HepG2 (cell line): ENCODE results near the gene AIP. TPM values are rescaled to one million over a fixed set of nuclear protein-coding genes. Genes with fewer than 3 reads are reported as not detected.

Experiments
- AGO2 ChIP-seq: fragments of 200-400 bp; formaldehyde crosslinking; optimal IDR thresholded peaks from 2 replicates; pipeline ENCODE3; 2017; ENCODE audit warnings: mild to moderate bottlenecking, low read depth, low read length, moderate library complexity
- EEA1 ChIP-seq: sonication (generic); formaldehyde crosslinking; IDR thresholded peaks from 2 replicates; pipeline ENCODE4 v1.5.1; 2020; ENCODE audit warnings: mild to moderate bottlenecking, missing genetic modification reagents, borderline replicate concordance
- EHMT2 ChIP-seq: fragments of 200-600 bp; sonication (generic); IDR thresholded peaks from 2 replicates; pipeline ENCODE4 v1.7.0; 2017; ENCODE audit warnings: antibody characterized with exemption, low read depth, low read length, borderline replicate concordance
- ERF ChIP-seq: IDR thresholded peaks from 2 replicates; pipeline ENCODE4 v1.6.1; 2018; ENCODE audit warnings: missing biosample characterization, missing genetic modification reagents
- FOXO1 ChIP-seq: sonication (generic); formaldehyde crosslinking; IDR thresholded peaks from 2 replicates; pipeline ENCODE4 v1.4.0; 2020; ENCODE audit warnings: missing genetic modification reagents
- GPBP1L1 ChIP-seq: sonication (generic); formaldehyde crosslinking; IDR thresholded peaks from 2 replicates; pipeline ENCODE4 v1.5.0; 2020; ENCODE audit warnings: mild to moderate bottlenecking, missing genetic modification reagents
- HDAC1 ChIP-seq: sonication (generic); formaldehyde crosslinking; IDR thresholded peaks from 2 replicates; pipeline ENCODE4 v1.5.1; 2020; ENCODE audit warnings: mild to moderate bottlenecking, missing genetic modification reagents
- MIER3 ChIP-seq: IDR thresholded peaks from 2 replicates; pipeline ENCODE4 v1.6.1; 2016; ENCODE audit warnings: missing compliant biosample characterization, borderline replicate concordance
- PAX8 ChIP-seq: sonication (generic); formaldehyde crosslinking; IDR thresholded peaks from 2 replicates; pipeline ENCODE4 v1.8.0; 2022; ENCODE audit warnings: mild to moderate bottlenecking, missing genetic modification reagents, borderline replicate concordance
- POLR2AphosphoS2 ChIP-seq: IDR thresholded peaks from 2 replicates; pipeline ENCODE4 v1.6.1; 2011; ENCODE audit warnings: low read depth, low read length, improper control_type of control experiment
- SALL1 ChIP-seq: sonication (generic); formaldehyde crosslinking; IDR thresholded peaks from 2 replicates; pipeline ENCODE4 v1.8.0; 2022; ENCODE audit warnings: mild to moderate bottlenecking, missing genetic modification reagents
- SALL2 ChIP-seq: sonication (generic); formaldehyde crosslinking; IDR thresholded peaks from 2 replicates; pipeline ENCODE4 v1.8.1; 2023; ENCODE audit warnings: mild to moderate bottlenecking, missing genetic modification reagents, inconsistent platforms
- SMAD9 ChIP-seq: sonication (generic); formaldehyde crosslinking; IDR thresholded peaks from 2 replicates; pipeline ENCODE4 v1.5.1; 2020; ENCODE audit warnings: mild to moderate bottlenecking, missing genetic modification reagents
- ZBTB2 ChIP-seq: sonication (generic); formaldehyde crosslinking; IDR thresholded peaks from 2 replicates; pipeline ENCODE4 v1.8.0; 2022; ENCODE audit warnings: low read depth, missing genetic modification reagents
- ZBTB20 ChIP-seq: sonication (generic); formaldehyde crosslinking; IDR thresholded peaks from 2 replicates; pipeline ENCODE4 v1.8.1; 2023; ENCODE audit warnings: missing genetic modification reagents, low read depth, mild to moderate bottlenecking, borderline replicate concordance
- ZEB1 ChIP-seq: IDR thresholded peaks from 2 replicates; pipeline ENCODE4 v1.6.1; 2012; ENCODE audit warnings: mild to moderate bottlenecking, low read depth, inconsistent platforms; ENCODE audit not compliant: insufficient replicate concordance
- ZFP36 ChIP-seq: fragments of 150-350 bp; IDR thresholded peaks from 2 replicates; pipeline ENCODE4 v1.6.1; 2018; ENCODE audit warnings: borderline replicate concordance, low read length, low read depth; ENCODE audit not compliant: partially characterized antibody
- ZNF674 ChIP-seq: sonication (generic); formaldehyde crosslinking; IDR thresholded peaks from 2 replicates; pipeline ENCODE4 v1.5.0; 2020; ENCODE audit warnings: low read depth, mild to moderate bottlenecking, missing genetic modification reagents
- ZNF749 ChIP-seq: sonication (generic); formaldehyde crosslinking; IDR thresholded peaks from 2 replicates; pipeline ENCODE4 v1.8.0; 2022; ENCODE audit warnings: mild to moderate bottlenecking, missing genetic modification reagents, moderate library complexity, borderline replicate concordance
- ZNF768 ChIP-seq: sonication (generic); formaldehyde crosslinking; IDR thresholded peaks from 2 replicates; pipeline ENCODE4 v1.4.0; 2020; ENCODE audit warnings: missing genetic modification reagents
- polyA plus RNA-seq, 8 experiments: library from polyadenylated mRNA; depleted of rRNA in 3 of 8; stranded (reverse) in 7 of 8; unstranded in 1 of 8; fragments of >200 nt; fragmentation: Illumina TruSeq in 4 of 8; extraction: Trizol in 4 of 8; gene quantifications; 2 replicates each; pipeline versions ENCODE4 v1.2.1 to v1.2.3, GENCODE V29; 2011 to 2016; ENCODE audit warnings: low read depth in 4 of 8, missing spikeins in 1 of 8, mixed read lengths in 1 of 8; ENCODE audit not compliant: insufficient read depth in 1 of 8
- total RNA-seq, 5 experiments: library from RNA; depleted of rRNA; stranded (reverse); fragments of >200 nt; fragmentation: Illumina TruSeq; extraction: Trizol; gene quantifications; 2 replicates each; pipeline ENCODE4 v1.2.3, GENCODE V29; 2016; ENCODE audit warnings: low read depth in 1 of 5
- TF ChIP-seq, protein P1 (sequence below): sonication (generic); formaldehyde crosslinking; IDR thresholded peaks from 2 replicates; pipeline ENCODE4 v1.5.0; 2020; ENCODE audit warnings: mild to moderate bottlenecking, missing genetic modification reagents, moderate library complexity
- TF ChIP-seq, protein P2 (sequence below): IDR thresholded peaks from 2 replicates; pipeline ENCODE4 v1.6.1; 2016; ENCODE audit warnings: low read depth, borderline replicate concordance

AIP gene
- total and polyA plus RNA-seq, 2 of the 13 experiments (the other 11 are each of a cell fraction or from before 2014, with no cell fraction given), result 51.8 to 110 TPM

DNA sequence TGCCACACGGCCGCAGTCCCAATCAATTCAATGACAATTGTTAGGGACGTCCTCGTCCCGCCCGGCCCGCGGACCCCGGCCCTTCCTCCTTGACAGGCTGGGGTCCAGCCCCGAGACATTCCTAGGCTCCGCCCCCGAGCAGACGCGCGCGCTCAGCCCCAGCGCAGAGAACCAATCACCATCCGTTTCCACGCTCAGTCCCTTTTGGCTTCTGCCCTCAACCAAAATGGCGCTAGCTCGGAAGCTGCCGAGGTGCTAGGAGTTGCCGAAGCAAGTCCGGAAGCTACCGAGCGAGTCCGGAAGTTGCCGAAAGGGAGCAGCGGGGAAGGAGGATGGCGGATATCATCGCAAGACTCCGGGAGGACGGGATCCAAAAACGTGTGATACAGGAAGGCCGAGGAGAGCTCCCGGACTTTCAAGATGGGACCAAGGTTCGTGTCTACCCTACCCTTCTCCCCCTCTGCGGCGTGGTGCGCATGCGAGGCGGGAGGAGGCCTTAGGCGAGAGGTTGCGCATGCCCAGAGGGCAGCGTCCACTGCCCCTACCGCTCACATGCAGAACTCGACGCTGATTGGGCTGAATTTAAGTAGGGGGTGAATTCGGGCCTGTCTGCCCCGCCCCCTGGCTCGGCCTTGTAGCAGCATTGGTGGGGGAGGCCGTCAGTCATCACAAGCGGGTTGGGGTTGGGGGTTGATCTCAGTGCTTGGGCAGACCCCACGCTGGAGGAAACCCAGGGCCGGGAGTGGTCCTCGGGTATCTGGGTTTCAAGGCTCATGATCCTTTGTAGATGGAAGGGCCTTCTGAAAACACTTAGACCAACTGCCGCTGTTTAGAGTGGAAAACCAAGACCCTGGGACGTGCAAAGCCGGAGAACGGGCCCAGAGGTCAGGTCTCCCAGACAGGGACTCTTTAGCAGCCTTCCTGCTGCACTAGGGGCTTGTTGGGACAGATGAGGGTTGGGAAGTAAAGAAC lies at the start of gene AIP (continued):
- TF ChIP-seq, protein P1, sequence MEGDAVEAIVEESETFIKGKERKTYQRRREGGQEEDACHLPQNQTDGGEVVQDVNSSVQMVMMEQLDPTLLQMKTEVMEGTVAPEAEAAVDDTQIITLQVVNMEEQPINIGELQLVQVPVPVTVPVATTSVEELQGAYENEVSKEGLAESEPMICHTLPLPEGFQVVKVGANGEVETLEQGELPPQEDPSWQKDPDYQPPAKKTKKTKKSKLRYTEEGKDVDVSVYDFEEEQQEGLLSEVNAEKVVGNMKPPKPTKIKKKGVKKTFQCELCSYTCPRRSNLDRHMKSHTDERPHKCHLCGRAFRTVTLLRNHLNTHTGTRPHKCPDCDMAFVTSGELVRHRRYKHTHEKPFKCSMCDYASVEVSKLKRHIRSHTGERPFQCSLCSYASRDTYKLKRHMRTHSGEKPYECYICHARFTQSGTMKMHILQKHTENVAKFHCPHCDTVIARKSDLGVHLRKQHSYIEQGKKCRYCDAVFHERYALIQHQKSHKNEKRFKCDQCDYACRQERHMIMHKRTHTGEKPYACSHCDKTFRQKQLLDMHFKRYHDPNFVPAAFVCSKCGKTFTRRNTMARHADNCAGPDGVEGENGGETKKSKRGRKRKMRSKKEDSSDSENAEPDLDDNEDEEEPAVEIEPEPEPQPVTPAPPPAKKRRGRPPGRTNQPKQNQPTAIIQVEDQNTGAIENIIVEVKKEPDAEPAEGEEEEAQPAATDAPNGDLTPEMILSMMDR (CRISPR knock-in tag), result peak; percentile 15; the same call in 1 of the 2 replicates
- TF ChIP-seq ZFP36, result no peak
- no peak for TF ChIP-seq GPBP1L1 (CRISPR knock-in tag)
- TF ChIP-seq ZNF768, result peak; percentile 74; the same call in 1 of the 2 replicates
- peak; percentile 91 for TF ChIP-seq ERF (CRISPR knock-in tag)
- peak; percentile 80; the same call in 1 of the 2 replicates for TF ChIP-seq ZBTB20 (CRISPR knock-in tag)
- no peak for TF ChIP-seq POLR2AphosphoS2
- 0 out of 2 replicates have a peak, but pooled peaks have one; percentile 58 for TF ChIP-seq ZBTB2 (CRISPR knock-in tag)
- TF ChIP-seq, protein P2, sequence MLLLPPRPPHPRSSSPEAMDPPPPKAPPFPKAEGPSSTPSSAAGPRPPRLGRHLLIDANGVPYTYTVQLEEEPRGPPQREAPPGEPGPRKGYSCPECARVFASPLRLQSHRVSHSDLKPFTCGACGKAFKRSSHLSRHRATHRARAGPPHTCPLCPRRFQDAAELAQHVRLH (CRISPR knock-in tag), result peak; percentile 97
- TF ChIP-seq SALL1 (CRISPR knock-in tag), result peak; percentile 97
- peak; percentile 97; the same call in 1 of the 2 replicates for TF ChIP-seq PAX8 (CRISPR knock-in tag)
- TF ChIP-seq EHMT2, result peak; percentile 38; the same call in 1 of the 2 replicates
- peak; percentile 86; the same call in 1 of the 2 replicates for TF ChIP-seq ZNF674 (CRISPR knock-in tag)
- TF ChIP-seq HDAC1, result peak; percentile 84
- TF ChIP-seq EEA1 (CRISPR knock-in tag), result peak; percentile 94; the same call in 1 of the 2 replicates
- TF ChIP-seq FOXO1 (CRISPR knock-in tag), result peak; percentile 59
- no peak for TF ChIP-seq AGO2
- TF ChIP-seq ZNF749 (CRISPR knock-in tag), result peak; percentile 98
- TF ChIP-seq ZEB1, result no peak
- no peak; the same call in none of the 2 replicates for TF ChIP-seq MIER3 (CRISPR knock-in tag)
- TF ChIP-seq SMAD9 (CRISPR knock-in tag), result peak; percentile 98
- TF ChIP-seq SALL2 (CRISPR knock-in tag), result peak; percentile 80
